K562 (cell line): ENCODE measurements around the gene ACTA2. TPM values are rescaled to one million over a fixed set of nuclear protein-coding genes. Genes with fewer than 3 reads are reported as not detected.

ENCODE experiments used
- ATAC-seq: fragments of 200-7000 bp; cut with Tn5 transposase; 3 replicates; pipeline ENCODE4 v1.9.1; 2020; ENCODE audit warnings: moderate library complexity
- BruUV-seq: library from RNA; stranded (reverse); fragments of 400-500 nt; replicated peaks from 2 replicates; lab custom pipeline; 2021; lab: Mats Ljungman, UMichigan
- CTCF ChIA-PET: fragments of 300-600 bp; formaldehyde crosslinking; extraction: SDS; loops from one replicate; lab custom pipeline; 2021; ENCODE audit warnings: low intra/inter-chr PET ratio; lab: Yijun Ruan, JAX
- POLR2A ChIA-PET: fragments of 300-600, 350-650 bp; sonication (Branson Sonifier 250); formaldehyde crosslinking; extraction: SDS; loops from one replicate; lab custom pipeline; 2021; ENCODE audit warnings: antibody characterized with exemption, inconsistent platforms; lab: Yijun Ruan, JAX
- DNase-seq, 4 experiments: peaks; one replicate each; pipeline versions ENCODE4 v3.0.0 to v3.0.0-alpha.2; 2011 to 2018; ENCODE audit warnings: low spot score in 3 of 4, mixed read lengths in 3 of 4; ENCODE audit errors: extremely low read depth in 1 of 4
- FAIRE-seq: peaks from 2 replicates; lab custom pipeline; 2011; peaks lifted over from hg19 to GRCh38; lab: Jason Lieb, UNC
- H2AFZ ChIP-seq: 2 replicates; pipeline ENCODE4 v1.6.0; 2011; ENCODE audit warnings: low read depth, low read length, control low read depth, inconsistent platforms
- H3K27ac ChIP-seq: fragments of 200-600 bp; 3 replicates; pipeline ENCODE4 v1.8.0; 2011; ENCODE audit warnings: low read depth, mild to moderate bottlenecking, control low read depth, inconsistent platforms, low read length, moderate library complexity, mixed read lengths; ENCODE audit errors: extremely low read depth
- H3K27me3 ChIP-seq, 2 experiments: fragments of 300-600 bp in 1 of 2; 2 replicates in 1 of 2; 3 replicates in 1 of 2; pipeline versions ENCODE4 v1.6.0 to v1.8.0; 2011; ENCODE audit warnings: inconsistent platforms in 2 of 2, low read length in 2 of 2, mild to moderate bottlenecking in 1 of 2, mixed read lengths in 1 of 2, moderate library complexity in 1 of 2; ENCODE audit not compliant: control insufficient read depth in 2 of 2, insufficient read depth in 2 of 2
- H3K36me3 ChIP-seq: fragments of 300-600 bp; 3 replicates; pipeline ENCODE4 v1.8.0; 2011; ENCODE audit warnings: mild to moderate bottlenecking, low read length, inconsistent platforms; ENCODE audit not compliant: control insufficient read depth, insufficient read depth
- H3K4me1 ChIP-seq, 2 experiments: fragments of 200-600 bp in 1 of 2; replicated peaks in 1 of 2; 2 replicates in 1 of 2; 3 replicates in 1 of 2; pipeline versions ENCODE4 v1.5.1 to v1.8.0; 2011; ENCODE audit warnings: inconsistent platforms in 2 of 2, low read length in 2 of 2, mild to moderate bottlenecking in 1 of 2, mixed read lengths in 1 of 2, moderate library complexity in 1 of 2; ENCODE audit not compliant: control insufficient read depth in 2 of 2, insufficient read depth in 2 of 2
- H3K4me2 ChIP-seq: 2 replicates; pipeline ENCODE4 v1.6.1; 2011; ENCODE audit warnings: low read length, control low read depth, inconsistent platforms, mixed read lengths; ENCODE audit not compliant: insufficient read depth
- H3K4me3 ChIP-seq: fragments of 200-600 bp; sonication (generic), shearing (Covaris generic); 2 replicates; pipeline ENCODE4 v1.5.1; 2016; ENCODE audit warnings: control low read depth, inconsistent platforms
- H3K79me2 ChIP-seq: fragments of 200-600 bp; 3 replicates; pipeline ENCODE4 v1.8.0; 2011; ENCODE audit warnings: low read length, inconsistent platforms; ENCODE audit not compliant: control insufficient read depth, insufficient read depth
- H3K9ac ChIP-seq, 2 experiments: 2 replicates each; pipeline versions ENCODE4 v1.6.0 to v1.6.1; 2011; ENCODE audit warnings: low read depth in 2 of 2, low read length in 2 of 2, control low read depth in 1 of 2, inconsistent platforms in 1 of 2, mild to moderate bottlenecking in 1 of 2, mixed read lengths in 1 of 2; ENCODE audit not compliant: insufficient read depth in 1 of 2
- H3K9me1 ChIP-seq: one replicate; pipeline ENCODE4 v1.6.0; 2011; ENCODE audit warnings: inconsistent platforms, mild to moderate bottlenecking, low read length, moderate library complexity; ENCODE audit not compliant: control insufficient read depth, insufficient read depth
- H3K9me3 ChIP-seq: replicated peaks from 2 replicates; pipeline ENCODE4 v1.5.1; 2011; ENCODE audit warnings: low read depth, low read length, inconsistent platforms; ENCODE audit not compliant: control insufficient read depth, insufficient read depth
- H4K20me1 ChIP-seq: replicated peaks from 2 replicates; pipeline ENCODE4 v1.6.1; 2011; ENCODE audit warnings: low read length, inconsistent platforms, mixed read lengths; ENCODE audit not compliant: control insufficient read depth, insufficient read depth
- CBX8 ChIP-seq: fragments of 200-600 bp; sonication (generic); IDR thresholded peaks from 2 replicates; pipeline ENCODE4 v1.6.1; 2012; ENCODE audit warnings: borderline replicate concordance, mixed run types, low read depth, mild to moderate bottlenecking, moderate library complexity, mixed read lengths, low read length, control low read depth, inconsistent platforms; ENCODE audit not compliant: poor library complexity, severe bottlenecking; ENCODE audit errors: extremely low read depth
- ETV1 ChIP-seq: fragments of 450-650 bp; conservative IDR thresholded peaks from 2 replicates; pipeline ENCODE4 v1.6.1; 2016; ENCODE audit warnings: missing genetic modification characterization, control low read depth, low read depth, missing compliant biosample characterization
- GTF2A2 ChIP-seq: IDR thresholded peaks from 2 replicates; pipeline ENCODE4 v1.6.1; 2016; ENCODE audit warnings: mild to moderate bottlenecking, missing genetic modification characterization, missing compliant biosample characterization
- MEIS2 ChIP-seq: fragments of 450-650 bp; IDR thresholded peaks from 2 replicates; pipeline ENCODE4 v1.6.1; 2014; ENCODE audit warnings: mild to moderate bottlenecking; ENCODE audit not compliant: partially characterized antibody
- POLR3A ChIP-seq: IDR thresholded peaks from 2 replicates; pipeline ENCODE4 v1.6.1; 2011; ENCODE audit warnings: borderline replicate concordance, mild to moderate bottlenecking, moderate library complexity; ENCODE audit not compliant: insufficient read length, insufficient read depth; ENCODE audit errors: extremely low read depth
- SAFB2 ChIP-seq: fragments of 200-400 bp; formaldehyde crosslinking; IDR thresholded peaks from 2 replicates; pipeline ENCODE4 v1.6.1; 2018; ENCODE audit warnings: borderline replicate concordance, low read length, low read depth, moderate library complexity; ENCODE audit not compliant: severe bottlenecking
- XRCC4 ChIP-seq: IDR thresholded peaks from one replicate; pipeline ENCODE4 v1.6.1; 2011; ENCODE audit not compliant: insufficient read depth, insufficient read length; ENCODE audit errors: extremely low read depth
- WGBS: fragments of 100-300 bp; shearing (Covaris generic); methylation state at CpG from one replicate; pipeline ENCODE4 v1.1.6; 2016; ENCODE audit warnings: low coverage, mixed read lengths; ENCODE audit not compliant: insufficient coverage; ENCODE audit errors: missing lambda C conversion rate; 5-methylcytosine and 5-hydroxymethylcytosine counted together
- in situ Hi-C: fragments of 300-500 bp; cut with MboI; formaldehyde crosslinking; loops from 4 replicates; pipeline ENCODE4 v1.15.0; 2018; ENCODE audit warnings: inconsistent platforms, mixed read lengths
- intact Hi-C: fragments of 100-400 bp; cut with micrococcal nuclease; formaldehyde crosslinking; loops from 2 replicates; pipeline ENCODE4 v1.14.2; 2022
- polyA plus RNA-seq, 8 experiments: library from polyadenylated mRNA; depleted of rRNA in 4 of 8; stranded (reverse) in 5 of 8; unstranded in 3 of 8; fragments of >200 nt; fragmentation: Nextera tagmentation in 2 of 8; fragmentation: Illumina TruSeq in 1 of 8; extraction: Ambion mirVana in 2 of 8; extraction: Trizol in 1 of 8; gene quantifications; 2 replicates each; pipeline versions ENCODE4 v1.2.1 to v1.2.3, GENCODE V29; 2011 to 2014; ENCODE audit warnings: inconsistent platforms in 1 of 8, missing spikeins in 1 of 8
- total RNA-seq, 7 experiments: library from RNA; depleted of rRNA in 6 of 7; stranded (reverse); fragments of >200 nt in 6 of 7; fragmentation: Illumina TruSeq in 2 of 7; extraction: Trizol in 2 of 7; gene quantifications; 2 replicates each; pipeline versions ENCODE4 v1.2.1 to v1.2.3, GENCODE V29; 2011 to 2021; ENCODE audit warnings: low replicate concordance in 1 of 7
- TF ChIP-seq, protein P1 (sequence below), 2 experiments: fragments of 450-650 bp in 1 of 2; sonication (generic) in 1 of 2; formaldehyde crosslinking in 1 of 2; IDR thresholded peaks in 1 of 2; conservative IDR thresholded peaks in 1 of 2; 2 replicates each; pipeline versions ENCODE4 v1.6.1 to v1.8.1; 2016 to 2023; ENCODE audit warnings: mild to moderate bottlenecking in 2 of 2, moderate library complexity in 2 of 2, inconsistent platforms in 1 of 2, missing genetic modification reagents in 1 of 2

ACTA2 gene
- total and polyA plus RNA-seq, 9 of the 15 experiments (the other 6 are each of a cell fraction or from before 2014, with no cell fraction given), result 0.15 to 1.0 (median 0.38) TPM; not detected in 3

DNA sequence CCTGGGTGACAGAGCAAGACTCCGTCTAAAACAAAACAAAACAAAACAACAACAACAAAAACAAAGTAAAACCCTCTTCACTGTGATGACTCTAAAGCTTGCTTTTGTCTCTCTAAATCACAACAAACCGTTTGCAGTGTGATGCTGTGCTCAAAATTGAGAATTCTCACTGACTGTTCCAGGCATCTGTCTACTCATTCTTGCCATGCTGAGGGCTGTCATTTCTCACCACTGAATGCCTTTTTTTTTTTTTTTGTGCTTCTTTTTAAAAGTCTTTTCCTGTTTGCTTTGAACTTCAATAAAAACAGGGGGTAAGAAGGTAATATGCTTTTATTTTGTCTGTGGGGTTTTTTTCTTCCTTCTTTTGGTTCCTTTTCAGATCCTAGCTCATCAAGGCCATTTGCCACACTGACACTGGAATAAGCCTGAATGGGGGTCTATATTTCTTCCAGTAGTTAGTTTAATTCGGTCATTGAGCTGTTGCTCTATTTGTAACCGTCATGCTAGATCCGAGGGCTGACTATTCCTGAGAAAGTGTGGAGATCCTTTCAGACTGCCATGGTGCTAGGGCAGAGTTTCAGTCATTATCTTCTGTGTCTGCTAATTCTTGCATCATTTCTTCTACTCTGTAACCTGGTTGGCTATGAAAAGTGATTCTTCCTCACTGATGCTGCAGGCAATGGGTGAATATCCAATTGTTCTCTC is 48.6 kb upstream of the ACTA2 start:
- Histone ChIP-seq H4K20me1 (no peaks in the 10 kb centered on the region), H3K27me3 (no peaks in the 10 kb centered on the region), H3K9ac (no peak overlapping the region), H3K36me3 (no peaks in the 10 kb centered on the region), H2AFZ (no peak overlapping the region), H3K9me1 (no peaks in the 10 kb centered on the region), H3K4me3 (no peak overlapping the region), H3K9me3 (no peaks in the 10 kb centered on the region), H3K4me2 (no peak overlapping the region), H3K4me1 (no peaks in the 10 kb centered on the region), H3K79me2 (no peaks in the 10 kb centered on the region), H3K27ac (no peak overlapping the region)
- DNase-seq (no peak), ATAC-seq (no peak), FAIRE-seq (no peak)
- POLR2A ChIA-PET, result interaction anchor here (0.6 kb wide), 1 partner anchor 78 kb away, joined by 5 read pairs; no protein-coding TSS in a partner anchor
- BruUV-seq, result no TSS peak
- intact Hi-C loops, result no loop called here
- CTCF ChIA-PET, result no interaction called here
- TF ChIP-seq XRCC4, result no peak
- TF ChIP-seq, protein P1, sequence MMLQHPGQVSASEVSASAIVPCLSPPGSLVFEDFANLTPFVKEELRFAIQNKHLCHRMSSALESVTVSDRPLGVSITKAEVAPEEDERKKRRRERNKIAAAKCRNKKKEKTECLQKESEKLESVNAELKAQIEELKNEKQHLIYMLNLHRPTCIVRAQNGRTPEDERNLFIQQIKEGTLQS (IDR thresholded peaks at IDR 0.05), result peak; percentile 27; the same call in 1 of the 2 replicates
- TF ChIP-seq, protein P1 (CRISPR knock-in tag; conservative IDR thresholded peaks at IDR 0.05), result no peak
- in situ Hi-C loops, result no loop called here
- WGBS, result 3% methylated on average over 5 of the region's 5 CpGs

DNA sequence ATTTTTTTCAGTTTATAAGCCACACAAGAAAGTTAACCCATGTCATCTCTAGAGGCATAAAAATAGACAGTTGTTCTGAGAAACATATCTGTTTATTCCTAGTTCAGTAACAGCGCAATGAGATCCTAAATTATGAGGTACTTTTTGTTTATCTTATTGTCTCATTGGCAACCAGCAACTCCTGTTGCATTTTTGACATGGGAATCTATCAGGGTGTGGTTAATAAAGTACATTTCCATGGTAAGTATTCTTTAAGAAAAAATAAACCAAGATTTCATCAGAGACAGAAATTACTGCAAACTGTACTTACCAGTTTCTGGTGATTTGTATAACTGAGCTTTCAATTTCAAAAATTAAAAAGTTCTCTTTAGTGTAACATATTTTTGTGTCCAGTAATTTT is 47.1 kb upstream of the ACTA2 start:
- H3K27me3 ChIP-seq, result no peaks in the 10 kb centered on the region
- no peak overlapping the region for H2AFZ ChIP-seq
- 15% methylated on average over 1 of the region's 1 CpG for WGBS
- no peak overlapping the region for H3K9ac ChIP-seq
- H3K79me2 ChIP-seq, result no peaks in the 10 kb centered on the region
- ChIA-PET POLR2A (no interaction called here), CTCF (no interaction called here)
- no peaks in the 10 kb centered on the region for H3K9me3 ChIP-seq
- H3K4me3 ChIP-seq, result no peak overlapping the region
- no peaks in the 10 kb centered on the region for H4K20me1 ChIP-seq
- no peak for DNase-seq
- no TSS peak for BruUV-seq
- H3K9me1 ChIP-seq, result no peaks in the 10 kb centered on the region
- FAIRE-seq, result no peak
- in situ Hi-C loops, result no loop called here
- intact Hi-C loops, result no loop called here
- no peak overlapping the region for H3K27ac ChIP-seq
- no peak for ATAC-seq
- H3K4me1 ChIP-seq, result no peaks in the 10 kb centered on the region
- no peaks in the 10 kb centered on the region for H3K36me3 ChIP-seq
- no peak overlapping the region for H3K4me2 ChIP-seq
- TF ChIP-seq ETV1 (no peak), GTF2A2 (tag) (no peak), MEIS2 (no peak), CBX8 (peak; percentile 64), POLR3A (no peak), SAFB2 (no peak)
